ENCODE data around the gene BMF.
A peak's percentile ranks its signal among the peaks of the same experiment; 100 is the strongest.

BMF gene

DNA sequence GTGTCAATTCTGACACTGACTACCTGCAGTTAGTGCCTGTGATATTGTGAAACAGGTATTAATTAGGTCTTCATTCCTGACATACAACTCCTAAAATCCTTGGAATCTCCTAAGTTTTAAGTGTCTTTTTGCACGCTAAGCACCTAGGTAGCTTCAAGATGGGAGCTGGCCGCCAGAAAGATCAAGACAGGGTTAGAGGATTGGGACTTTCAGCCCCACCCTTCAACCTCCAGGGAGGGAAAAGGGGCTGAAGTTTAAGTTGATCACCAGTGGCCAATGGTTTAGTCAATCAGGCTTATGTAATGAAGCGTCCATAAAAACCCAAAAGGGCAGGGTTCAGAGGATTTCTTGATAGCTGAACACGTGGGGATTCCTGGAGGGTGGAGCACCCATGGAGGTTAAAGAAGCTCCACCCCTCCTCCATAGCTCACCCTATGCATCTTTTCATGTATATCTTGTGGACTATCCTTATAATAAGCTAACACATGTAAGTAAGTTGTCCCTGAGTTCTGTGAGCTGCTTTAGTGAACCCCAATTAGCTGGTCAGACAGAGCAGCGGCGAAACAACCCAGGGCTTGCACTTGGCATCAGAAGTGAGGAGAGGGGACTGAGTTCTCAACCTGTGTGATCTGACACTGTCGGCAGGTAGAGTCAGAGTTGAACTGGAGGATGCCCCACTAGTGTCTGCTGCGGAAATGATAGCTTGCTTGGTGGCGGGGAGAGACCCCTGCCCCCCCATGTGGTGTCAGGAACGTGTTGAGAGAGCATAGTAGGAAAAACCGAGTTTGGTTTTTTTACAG lies 56.9 kb downstream of the BMF start:
- Histone ChIP-seq H4K20me1 (ENCODE audit: insufficient read depth) (no peaks in the 10 kb centered on the region), H3K36me3 (ENCODE audit: insufficient read depth) (no peaks in the 10 kb centered on the region), H2AFZ (ENCODE audit: low read depth) (no peak overlapping the region), H3K4me2 (no peak overlapping the region), H3K4me3 (IDR thresholded peaks at IDR 0.05; ENCODE audit: insufficient read depth, low read depth, low read length) (no peak overlapping the region), H3K27ac (peak overlapping the region; percentile 19; the same call in 1 of the 2 replicates), H3K27me3 (ENCODE audit: insufficient read depth, low read depth) (no peaks in the 10 kb centered on the region), H3K79me2 (ENCODE audit: insufficient read depth, low read depth) (no peaks in the 10 kb centered on the region), H3K4me1 (ENCODE audit: low read depth, poor library complexity, severe bottlenecking) (peaks cover 94% of the 10 kb centered on the region), H3K9ac (no peak overlapping the region)
- TF ChIP-seq, protein P1, sequence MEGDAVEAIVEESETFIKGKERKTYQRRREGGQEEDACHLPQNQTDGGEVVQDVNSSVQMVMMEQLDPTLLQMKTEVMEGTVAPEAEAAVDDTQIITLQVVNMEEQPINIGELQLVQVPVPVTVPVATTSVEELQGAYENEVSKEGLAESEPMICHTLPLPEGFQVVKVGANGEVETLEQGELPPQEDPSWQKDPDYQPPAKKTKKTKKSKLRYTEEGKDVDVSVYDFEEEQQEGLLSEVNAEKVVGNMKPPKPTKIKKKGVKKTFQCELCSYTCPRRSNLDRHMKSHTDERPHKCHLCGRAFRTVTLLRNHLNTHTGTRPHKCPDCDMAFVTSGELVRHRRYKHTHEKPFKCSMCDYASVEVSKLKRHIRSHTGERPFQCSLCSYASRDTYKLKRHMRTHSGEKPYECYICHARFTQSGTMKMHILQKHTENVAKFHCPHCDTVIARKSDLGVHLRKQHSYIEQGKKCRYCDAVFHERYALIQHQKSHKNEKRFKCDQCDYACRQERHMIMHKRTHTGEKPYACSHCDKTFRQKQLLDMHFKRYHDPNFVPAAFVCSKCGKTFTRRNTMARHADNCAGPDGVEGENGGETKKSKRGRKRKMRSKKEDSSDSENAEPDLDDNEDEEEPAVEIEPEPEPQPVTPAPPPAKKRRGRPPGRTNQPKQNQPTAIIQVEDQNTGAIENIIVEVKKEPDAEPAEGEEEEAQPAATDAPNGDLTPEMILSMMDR (conservative IDR thresholded peaks at IDR 0.05; ENCODE audit: low read depth, low read length), result no peak

DNA sequence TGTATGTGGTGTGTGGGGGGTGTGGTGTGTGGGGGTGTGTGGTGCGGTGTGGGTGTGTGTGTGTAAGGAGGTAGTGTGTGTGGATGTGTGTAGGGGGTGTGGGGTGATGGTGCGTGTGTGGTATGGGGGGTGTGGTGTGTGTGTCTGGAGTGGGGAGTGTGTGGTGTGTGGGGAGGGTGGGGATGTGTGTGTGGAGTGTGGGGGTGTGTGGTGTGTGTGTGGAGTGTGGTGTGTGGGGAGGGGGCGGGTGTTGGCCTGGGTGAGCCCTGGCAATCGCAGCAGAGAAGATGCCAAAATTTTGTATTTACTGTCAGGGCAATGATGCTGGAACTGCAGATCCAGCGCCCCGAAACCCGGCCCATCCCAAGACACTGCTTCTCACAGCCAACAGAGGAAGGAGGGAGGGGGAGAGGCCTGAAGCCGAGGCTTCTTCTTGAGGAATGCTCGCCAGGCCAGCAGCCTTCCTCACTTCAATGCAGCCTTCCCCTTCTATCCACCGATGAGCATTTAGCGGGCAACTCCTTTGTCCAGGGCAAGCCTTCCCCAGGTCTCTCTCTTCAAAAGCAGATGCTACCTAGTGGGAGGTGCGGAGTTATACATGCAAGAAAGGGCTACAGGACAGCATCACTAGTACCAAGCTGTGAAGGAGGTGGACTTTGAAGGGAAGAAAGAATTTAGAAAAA lies 57.8 kb downstream of the BMF start:
- Histone ChIP-seq H3K27me3 (ENCODE audit: insufficient read depth, low read depth) (no peaks in the 10 kb centered on the region), H3K36me3 (ENCODE audit: insufficient read depth) (no peaks in the 10 kb centered on the region), H3K4me3 (IDR thresholded peaks at IDR 0.05; ENCODE audit: insufficient read depth, low read depth, low read length) (no peak overlapping the region), H3K4me2 (no peak overlapping the region), H3K79me2 (ENCODE audit: insufficient read depth, low read depth) (no peaks in the 10 kb centered on the region), H3K9ac (no peak overlapping the region), H3K4me1 (ENCODE audit: low read depth, poor library complexity, severe bottlenecking) (peaks cover 94% of the 10 kb centered on the region), H2AFZ (ENCODE audit: low read depth) (no peak overlapping the region), H3K27ac (no peak overlapping the region; the same call in 1 of the 2 replicates), H4K20me1 (ENCODE audit: insufficient read depth) (no peaks in the 10 kb centered on the region)
- TF ChIP-seq, protein P1 (conservative IDR thresholded peaks at IDR 0.05; ENCODE audit: low read depth, low read length), result no peak

DNA sequence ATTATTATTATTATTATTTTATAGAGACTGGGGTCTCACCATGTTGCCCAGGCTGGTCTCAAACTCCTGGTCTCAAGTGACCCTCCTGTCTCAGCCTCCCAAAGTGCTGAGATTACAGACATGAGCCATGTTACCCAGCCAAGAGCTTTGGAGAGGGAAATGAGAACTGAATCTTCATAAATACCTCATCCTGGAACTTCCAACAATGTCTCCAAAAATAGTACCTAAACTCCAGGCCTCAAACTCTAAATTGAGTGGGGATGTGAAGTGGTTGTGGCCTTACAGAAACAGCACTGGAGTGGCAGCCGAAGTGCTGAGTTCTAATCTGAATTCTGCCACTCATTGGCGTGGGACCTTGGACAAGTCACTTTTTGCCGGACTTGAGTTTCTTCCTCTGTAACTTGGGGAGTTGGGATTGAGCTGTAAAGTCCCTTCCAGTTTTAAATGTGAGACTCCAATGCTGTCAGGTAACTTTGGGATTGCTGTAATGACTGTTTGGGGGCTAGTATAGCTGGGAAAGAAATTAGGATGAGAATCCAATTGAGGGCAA lies 59.7 kb downstream of the BMF start:
- no peak overlapping the region for H3K4me2 ChIP-seq
- H3K9ac ChIP-seq, result no peak overlapping the region
- H2AFZ ChIP-seq (ENCODE audit: low read depth), result no peak overlapping the region
- peaks cover 94% of the 10 kb centered on the region for H3K4me1 ChIP-seq (ENCODE audit: low read depth, poor library complexity, severe bottlenecking)
- H3K36me3 ChIP-seq (ENCODE audit: insufficient read depth), result no peaks in the 10 kb centered on the region
- no peak overlapping the region for H3K4me3 ChIP-seq (IDR thresholded peaks at IDR 0.05; ENCODE audit: insufficient read depth, low read depth, low read length)
- no peaks in the 10 kb centered on the region for H3K79me2 ChIP-seq (ENCODE audit: insufficient read depth, low read depth)
- no peak overlapping the region for H3K27ac ChIP-seq
- TF ChIP-seq, protein P1 (conservative IDR thresholded peaks at IDR 0.05; ENCODE audit: low read depth, low read length), result no peak
- H4K20me1 ChIP-seq (ENCODE audit: insufficient read depth), result no peaks in the 10 kb centered on the region
- H3K27me3 ChIP-seq (ENCODE audit: insufficient read depth, low read depth), result no peaks in the 10 kb centered on the region

DNA sequence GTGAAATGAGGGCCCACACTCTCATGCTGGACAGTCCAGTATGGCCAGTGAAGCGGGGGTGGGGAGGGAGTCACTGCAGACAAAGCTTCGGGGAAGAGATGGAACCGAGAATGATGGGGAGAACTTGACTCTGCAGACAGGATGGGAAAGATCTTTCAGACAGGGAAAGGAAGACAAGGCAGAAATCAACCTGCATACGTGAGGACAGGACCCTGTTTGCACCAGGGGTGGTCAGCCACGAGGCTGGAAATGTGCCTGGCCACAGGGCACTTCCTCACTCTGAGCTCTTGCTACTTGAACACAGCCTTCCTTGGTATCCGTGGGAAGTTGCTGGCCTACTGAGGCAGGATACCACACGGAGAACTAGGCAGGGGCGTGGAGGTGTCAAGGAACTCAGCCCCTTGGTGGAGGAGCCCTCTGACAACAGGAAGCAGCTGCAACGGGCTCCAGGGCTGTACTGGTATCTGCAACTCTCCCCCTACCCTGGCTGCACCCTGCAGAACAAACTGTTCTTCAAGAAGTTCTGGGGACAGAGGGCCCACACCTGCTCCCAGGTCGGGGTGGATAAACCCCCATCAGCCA lies 60.4 kb downstream of the BMF start:
- Histone ChIP-seq H2AFZ (ENCODE audit: low read depth) (no peak overlapping the region), H3K4me3 (IDR thresholded peaks at IDR 0.05; ENCODE audit: insufficient read depth, low read depth, low read length) (no peak overlapping the region), H3K79me2 (ENCODE audit: insufficient read depth, low read depth) (no peaks in the 10 kb centered on the region), H3K27me3 (ENCODE audit: insufficient read depth, low read depth) (no peaks in the 10 kb centered on the region), H3K4me2 (peak overlapping the region; percentile 3; the same call in 1 of the 2 replicates), H4K20me1 (ENCODE audit: insufficient read depth) (no peaks in the 10 kb centered on the region), H3K36me3 (ENCODE audit: insufficient read depth) (no peaks in the 10 kb centered on the region), H3K4me1 (ENCODE audit: low read depth, poor library complexity, severe bottlenecking) (peaks cover 90% of the 10 kb centered on the region), H3K9ac (no peak overlapping the region), H3K27ac (no peak overlapping the region)
- TF ChIP-seq, protein P1 (conservative IDR thresholded peaks at IDR 0.05; ENCODE audit: low read depth, low read length), result no peak

Data from KMS-11 (cell line).